ENCODE results near the gene FLRT1.

DNA sequence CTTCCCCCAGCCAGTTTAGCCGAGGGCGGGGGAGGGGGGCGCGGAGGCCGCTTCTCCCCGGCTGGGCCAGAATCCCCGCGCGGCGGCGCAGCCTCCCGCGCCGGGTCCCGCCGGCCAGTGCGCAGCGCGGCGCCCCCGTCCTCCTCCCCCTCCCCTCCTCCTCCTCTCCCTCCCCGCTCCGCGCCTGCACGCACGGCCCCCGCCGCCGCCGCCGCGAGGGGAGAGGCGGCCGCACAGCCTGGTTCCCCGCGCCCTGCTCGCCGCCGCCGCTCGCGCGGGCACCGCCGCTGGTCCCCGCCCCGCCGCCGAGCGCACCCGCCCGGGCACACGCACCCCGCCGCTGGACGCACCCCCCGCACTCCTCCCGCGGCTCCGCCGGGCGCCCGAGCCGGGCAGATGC is at the start of gene FLRT1:
- TF ChIP-seq, protein P1, sequence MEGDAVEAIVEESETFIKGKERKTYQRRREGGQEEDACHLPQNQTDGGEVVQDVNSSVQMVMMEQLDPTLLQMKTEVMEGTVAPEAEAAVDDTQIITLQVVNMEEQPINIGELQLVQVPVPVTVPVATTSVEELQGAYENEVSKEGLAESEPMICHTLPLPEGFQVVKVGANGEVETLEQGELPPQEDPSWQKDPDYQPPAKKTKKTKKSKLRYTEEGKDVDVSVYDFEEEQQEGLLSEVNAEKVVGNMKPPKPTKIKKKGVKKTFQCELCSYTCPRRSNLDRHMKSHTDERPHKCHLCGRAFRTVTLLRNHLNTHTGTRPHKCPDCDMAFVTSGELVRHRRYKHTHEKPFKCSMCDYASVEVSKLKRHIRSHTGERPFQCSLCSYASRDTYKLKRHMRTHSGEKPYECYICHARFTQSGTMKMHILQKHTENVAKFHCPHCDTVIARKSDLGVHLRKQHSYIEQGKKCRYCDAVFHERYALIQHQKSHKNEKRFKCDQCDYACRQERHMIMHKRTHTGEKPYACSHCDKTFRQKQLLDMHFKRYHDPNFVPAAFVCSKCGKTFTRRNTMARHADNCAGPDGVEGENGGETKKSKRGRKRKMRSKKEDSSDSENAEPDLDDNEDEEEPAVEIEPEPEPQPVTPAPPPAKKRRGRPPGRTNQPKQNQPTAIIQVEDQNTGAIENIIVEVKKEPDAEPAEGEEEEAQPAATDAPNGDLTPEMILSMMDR (CRISPR knock-in tag; IDR thresholded peaks at IDR 0.05): no peak
- TF ChIP-seq, protein P2, sequence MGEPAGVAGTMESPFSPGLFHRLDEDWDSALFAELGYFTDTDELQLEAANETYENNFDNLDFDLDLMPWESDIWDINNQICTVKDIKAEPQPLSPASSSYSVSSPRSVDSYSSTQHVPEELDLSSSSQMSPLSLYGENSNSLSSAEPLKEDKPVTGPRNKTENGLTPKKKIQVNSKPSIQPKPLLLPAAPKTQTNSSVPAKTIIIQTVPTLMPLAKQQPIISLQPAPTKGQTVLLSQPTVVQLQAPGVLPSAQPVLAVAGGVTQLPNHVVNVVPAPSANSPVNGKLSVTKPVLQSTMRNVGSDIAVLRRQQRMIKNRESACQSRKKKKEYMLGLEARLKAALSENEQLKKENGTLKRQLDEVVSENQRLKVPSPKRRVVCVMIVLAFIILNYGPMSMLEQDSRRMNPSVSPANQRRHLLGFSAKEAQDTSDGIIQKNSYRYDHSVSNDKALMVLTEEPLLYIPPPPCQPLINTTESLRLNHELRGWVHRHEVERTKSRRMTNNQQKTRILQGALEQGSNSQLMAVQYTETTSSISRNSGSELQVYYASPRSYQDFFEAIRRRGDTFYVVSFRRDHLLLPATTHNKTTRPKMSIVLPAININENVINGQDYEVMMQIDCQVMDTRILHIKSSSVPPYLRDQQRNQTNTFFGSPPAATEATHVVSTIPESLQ (CRISPR knock-in tag; conservative IDR thresholded peaks at IDR 0.05): no peak
- no peak for TF ChIP-seq EZH2 (conservative IDR thresholded peaks at IDR 0.05; ENCODE audit: low read depth, low read length)
- no peak for TF ChIP-seq ZC3H4 (CRISPR knock-in tag; IDR thresholded peaks at IDR 0.05; ENCODE audit: borderline replicate concordance)
- TF ChIP-seq, protein P3, sequence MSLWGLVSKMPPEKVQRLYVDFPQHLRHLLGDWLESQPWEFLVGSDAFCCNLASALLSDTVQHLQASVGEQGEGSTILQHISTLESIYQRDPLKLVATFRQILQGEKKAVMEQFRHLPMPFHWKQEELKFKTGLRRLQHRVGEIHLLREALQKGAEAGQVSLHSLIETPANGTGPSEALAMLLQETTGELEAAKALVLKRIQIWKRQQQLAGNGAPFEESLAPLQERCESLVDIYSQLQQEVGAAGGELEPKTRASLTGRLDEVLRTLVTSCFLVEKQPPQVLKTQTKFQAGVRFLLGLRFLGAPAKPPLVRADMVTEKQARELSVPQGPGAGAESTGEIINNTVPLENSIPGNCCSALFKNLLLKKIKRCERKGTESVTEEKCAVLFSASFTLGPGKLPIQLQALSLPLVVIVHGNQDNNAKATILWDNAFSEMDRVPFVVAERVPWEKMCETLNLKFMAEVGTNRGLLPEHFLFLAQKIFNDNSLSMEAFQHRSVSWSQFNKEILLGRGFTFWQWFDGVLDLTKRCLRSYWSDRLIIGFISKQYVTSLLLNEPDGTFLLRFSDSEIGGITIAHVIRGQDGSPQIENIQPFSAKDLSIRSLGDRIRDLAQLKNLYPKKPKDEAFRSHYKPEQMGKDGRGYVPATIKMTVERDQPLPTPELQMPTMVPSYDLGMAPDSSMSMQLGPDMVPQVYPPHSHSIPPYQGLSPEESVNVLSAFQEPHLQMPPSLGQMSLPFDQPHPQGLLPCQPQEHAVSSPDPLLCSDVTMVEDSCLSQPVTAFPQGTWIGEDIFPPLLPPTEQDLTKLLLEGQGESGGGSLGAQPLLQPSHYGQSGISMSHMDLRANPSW (CRISPR knock-in tag; IDR thresholded peaks at IDR 0.05; ENCODE audit: borderline replicate concordance): no peak
- TF ChIP-seq MAFK (conservative IDR thresholded peaks at IDR 0.05 in 1 of 2, IDR thresholded peaks at IDR 0.05 in 1 of 2; ENCODE audit: low read length in 2 of 2): no peak
- no peak for TF ChIP-seq BHLHE40 (IDR thresholded peaks at IDR 0.05; ENCODE audit: low read length)
- TF ChIP-seq ZNF343 (CRISPR knock-in tag; IDR thresholded peaks at IDR 0.05): no peak
- no peak for TF ChIP-seq CHCHD3 (CRISPR knock-in tag; IDR thresholded peaks at IDR 0.05)
- no peak for TF ChIP-seq ZNF292 (CRISPR knock-in tag; IDR thresholded peaks at IDR 0.05; ENCODE audit: borderline replicate concordance, low read depth)
